ENCODE measurements around the gene FADS1. TPM values are rescaled to one million over a fixed set of nuclear protein-coding genes. Genes with fewer than 3 reads are reported as not detected.

The FADS1 gene
- total and polyA plus RNA-seq, 2 of the 13 experiments (the other 11 are each of a cell fraction or from before 2014, with no cell fraction given): 91.8 to 108 TPM

DNA sequence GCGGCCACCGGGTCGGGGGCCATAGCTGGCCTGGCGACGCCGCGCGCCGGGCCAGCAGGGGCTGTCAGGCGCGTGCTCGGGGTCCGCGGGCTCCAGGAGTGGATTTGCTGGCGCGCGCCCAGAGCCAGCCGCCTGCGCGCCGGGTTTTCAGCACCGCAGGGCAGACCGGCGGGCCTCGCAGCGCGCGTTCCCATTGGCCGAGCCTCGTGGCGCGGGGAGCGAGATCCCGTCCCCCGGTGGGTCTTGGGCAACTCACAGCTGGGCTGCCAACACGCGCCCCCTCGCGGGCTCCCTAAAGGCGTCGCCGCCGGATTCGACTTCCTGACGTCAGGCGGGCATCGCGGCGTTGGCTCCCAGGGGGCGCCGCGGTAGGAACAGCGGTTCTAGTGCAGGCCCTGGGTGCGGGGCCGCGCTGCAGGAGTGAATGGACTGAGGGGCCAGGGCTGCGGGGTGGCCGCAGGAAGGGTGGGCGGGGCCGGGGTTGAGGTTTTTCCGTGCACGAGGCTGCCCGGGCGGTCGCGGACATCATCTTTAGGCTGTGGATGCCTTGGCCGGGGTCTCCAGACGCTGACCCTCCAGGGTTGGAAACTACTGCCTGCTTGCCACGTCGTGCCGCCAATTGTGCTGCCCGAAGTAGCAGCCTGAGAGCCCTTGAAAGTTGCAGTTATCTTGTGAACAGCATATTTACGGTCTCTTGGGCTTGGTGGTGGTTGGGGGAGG, at the start of gene FADS1 (continued):
- TF ChIP-seq, protein P1, sequence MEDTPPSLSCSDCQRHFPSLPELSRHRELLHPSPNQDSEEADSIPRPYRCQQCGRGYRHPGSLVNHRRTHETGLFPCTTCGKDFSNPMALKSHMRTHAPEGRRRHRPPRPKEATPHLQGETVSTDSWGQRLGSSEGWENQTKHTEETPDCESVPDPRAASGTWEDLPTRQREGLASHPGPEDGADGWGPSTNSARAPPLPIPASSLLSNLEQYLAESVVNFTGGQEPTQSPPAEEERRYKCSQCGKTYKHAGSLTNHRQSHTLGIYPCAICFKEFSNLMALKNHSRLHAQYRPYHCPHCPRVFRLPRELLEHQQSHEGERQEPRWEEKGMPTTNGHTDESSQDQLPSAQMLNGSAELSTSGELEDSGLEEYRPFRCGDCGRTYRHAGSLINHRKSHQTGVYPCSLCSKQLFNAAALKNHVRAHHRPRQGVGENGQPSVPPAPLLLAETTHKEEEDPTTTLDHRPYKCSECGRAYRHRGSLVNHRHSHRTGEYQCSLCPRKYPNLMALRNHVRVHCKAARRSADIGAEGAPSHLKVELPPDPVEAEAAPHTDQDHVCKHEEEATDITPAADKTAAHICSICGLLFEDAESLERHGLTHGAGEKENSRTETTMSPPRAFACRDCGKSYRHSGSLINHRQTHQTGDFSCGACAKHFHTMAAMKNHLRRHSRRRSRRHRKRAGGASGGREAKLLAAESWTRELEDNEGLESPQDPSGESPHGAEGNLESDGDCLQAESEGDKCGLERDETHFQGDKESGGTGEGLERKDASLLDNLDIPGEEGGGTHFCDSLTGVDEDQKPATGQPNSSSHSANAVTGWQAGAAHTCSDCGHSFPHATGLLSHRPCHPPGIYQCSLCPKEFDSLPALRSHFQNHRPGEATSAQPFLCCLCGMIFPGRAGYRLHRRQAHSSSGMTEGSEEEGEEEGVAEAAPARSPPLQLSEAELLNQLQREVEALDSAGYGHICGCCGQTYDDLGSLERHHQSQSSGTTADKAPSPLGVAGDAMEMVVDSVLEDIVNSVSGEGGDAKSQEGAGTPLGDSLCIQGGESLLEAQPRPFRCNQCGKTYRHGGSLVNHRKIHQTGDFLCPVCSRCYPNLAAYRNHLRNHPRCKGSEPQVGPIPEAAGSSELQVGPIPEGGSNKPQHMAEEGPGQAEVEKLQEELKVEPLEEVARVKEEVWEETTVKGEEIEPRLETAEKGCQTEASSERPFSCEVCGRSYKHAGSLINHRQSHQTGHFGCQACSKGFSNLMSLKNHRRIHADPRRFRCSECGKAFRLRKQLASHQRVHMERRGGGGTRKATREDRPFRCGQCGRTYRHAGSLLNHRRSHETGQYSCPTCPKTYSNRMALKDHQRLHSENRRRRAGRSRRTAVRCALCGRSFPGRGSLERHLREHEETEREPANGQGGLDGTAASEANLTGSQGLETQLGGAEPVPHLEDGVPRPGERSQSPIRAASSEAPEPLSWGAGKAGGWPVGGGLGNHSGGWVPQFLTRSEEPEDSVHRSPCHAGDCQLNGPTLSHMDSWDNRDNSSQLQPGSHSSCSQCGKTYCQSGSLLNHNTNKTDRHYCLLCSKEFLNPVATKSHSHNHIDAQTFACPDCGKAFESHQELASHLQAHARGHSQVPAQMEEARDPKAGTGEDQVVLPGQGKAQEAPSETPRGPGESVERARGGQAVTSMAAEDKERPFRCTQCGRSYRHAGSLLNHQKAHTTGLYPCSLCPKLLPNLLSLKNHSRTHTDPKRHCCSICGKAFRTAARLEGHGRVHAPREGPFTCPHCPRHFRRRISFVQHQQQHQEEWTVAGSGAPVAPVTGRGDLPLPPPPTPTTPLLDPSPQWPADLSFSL (CRISPR knock-in tag; IDR thresholded peaks at IDR 0.05): no peak
- TF ChIP-seq, protein P2, sequence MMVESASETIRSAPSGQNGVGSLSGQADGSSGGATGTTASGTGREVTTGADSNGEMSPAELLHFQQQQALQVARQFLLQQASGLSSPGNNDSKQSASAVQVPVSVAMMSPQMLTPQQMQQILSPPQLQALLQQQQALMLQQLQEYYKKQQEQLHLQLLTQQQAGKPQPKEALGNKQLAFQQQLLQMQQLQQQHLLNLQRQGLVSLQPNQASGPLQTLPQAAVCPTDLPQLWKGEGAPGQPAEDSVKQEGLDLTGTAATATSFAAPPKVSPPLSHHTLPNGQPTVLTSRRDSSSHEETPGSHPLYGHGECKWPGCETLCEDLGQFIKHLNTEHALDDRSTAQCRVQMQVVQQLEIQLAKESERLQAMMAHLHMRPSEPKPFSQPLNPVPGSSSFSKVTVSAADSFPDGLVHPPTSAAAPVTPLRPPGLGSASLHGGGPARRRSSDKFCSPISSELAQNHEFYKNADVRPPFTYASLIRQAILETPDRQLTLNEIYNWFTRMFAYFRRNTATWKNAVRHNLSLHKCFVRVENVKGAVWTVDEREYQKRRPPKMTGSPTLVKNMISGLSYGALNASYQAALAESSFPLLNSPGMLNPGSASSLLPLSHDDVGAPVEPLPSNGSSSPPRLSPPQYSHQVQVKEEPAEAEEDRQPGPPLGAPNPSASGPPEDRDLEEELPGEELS (CRISPR knock-in tag; IDR thresholded peaks at IDR 0.05): peak; percentile 64; the same call in 1 of the 2 replicates
- TF ChIP-seq, protein P3, sequence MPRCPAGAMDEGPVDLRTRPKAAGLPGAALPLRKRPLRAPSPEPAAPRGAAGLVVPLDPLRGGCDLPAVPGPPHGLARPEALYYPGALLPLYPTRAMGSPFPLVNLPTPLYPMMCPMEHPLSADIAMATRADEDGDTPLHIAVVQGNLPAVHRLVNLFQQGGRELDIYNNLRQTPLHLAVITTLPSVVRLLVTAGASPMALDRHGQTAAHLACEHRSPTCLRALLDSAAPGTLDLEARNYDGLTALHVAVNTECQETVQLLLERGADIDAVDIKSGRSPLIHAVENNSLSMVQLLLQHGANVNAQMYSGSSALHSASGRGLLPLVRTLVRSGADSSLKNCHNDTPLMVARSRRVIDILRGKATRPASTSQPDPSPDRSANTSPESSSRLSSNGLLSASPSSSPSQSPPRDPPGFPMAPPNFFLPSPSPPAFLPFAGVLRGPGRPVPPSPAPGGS (CRISPR knock-in tag; IDR thresholded peaks at IDR 0.05): peak; percentile 85; the same call in 1 of the 2 replicates
- TF ChIP-seq, protein P4, sequence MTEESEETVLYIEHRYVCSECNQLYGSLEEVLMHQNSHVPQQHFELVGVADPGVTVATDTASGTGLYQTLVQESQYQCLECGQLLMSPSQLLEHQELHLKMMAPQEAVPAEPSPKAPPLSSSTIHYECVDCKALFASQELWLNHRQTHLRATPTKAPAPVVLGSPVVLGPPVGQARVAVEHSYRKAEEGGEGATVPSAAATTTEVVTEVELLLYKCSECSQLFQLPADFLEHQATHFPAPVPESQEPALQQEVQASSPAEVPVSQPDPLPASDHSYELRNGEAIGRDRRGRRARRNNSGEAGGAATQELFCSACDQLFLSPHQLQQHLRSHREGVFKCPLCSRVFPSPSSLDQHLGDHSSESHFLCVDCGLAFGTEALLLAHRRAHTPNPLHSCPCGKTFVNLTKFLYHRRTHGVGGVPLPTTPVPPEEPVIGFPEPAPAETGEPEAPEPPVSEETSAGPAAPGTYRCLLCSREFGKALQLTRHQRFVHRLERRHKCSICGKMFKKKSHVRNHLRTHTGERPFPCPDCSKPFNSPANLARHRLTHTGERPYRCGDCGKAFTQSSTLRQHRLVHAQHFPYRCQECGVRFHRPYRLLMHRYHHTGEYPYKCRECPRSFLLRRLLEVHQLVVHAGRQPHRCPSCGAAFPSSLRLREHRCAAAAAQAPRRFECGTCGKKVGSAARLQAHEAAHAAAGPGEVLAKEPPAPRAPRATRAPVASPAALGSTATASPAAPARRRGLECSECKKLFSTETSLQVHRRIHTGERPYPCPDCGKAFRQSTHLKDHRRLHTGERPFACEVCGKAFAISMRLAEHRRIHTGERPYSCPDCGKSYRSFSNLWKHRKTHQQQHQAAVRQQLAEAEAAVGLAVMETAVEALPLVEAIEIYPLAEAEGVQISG (CRISPR knock-in tag; IDR thresholded peaks at IDR 0.05): peak; percentile 74; the same call in 1 of the 2 replicates
- TF ChIP-seq FOXO1 (CRISPR knock-in tag; IDR thresholded peaks at IDR 0.05) (peak; percentile 33), ZNF772 (CRISPR knock-in tag; IDR thresholded peaks at IDR 0.05) (no peak; the same call in none of the 2 replicates), NFRKB (IDR thresholded peaks at IDR 0.05) (no peak), MAFK (conservative IDR thresholded peaks at IDR 0.05 in 1 of 2, IDR thresholded peaks at IDR 0.05 in 1 of 2; ENCODE audit: low read length in 2 of 2) (no peak), HDAC1 (CRISPR knock-in tag; IDR thresholded peaks at IDR 0.05) (peak; percentile 95), ZNF841 (CRISPR knock-in tag; IDR thresholded peaks at IDR 0.05; ENCODE audit: borderline replicate concordance) (no peak), ZNF598 (CRISPR knock-in tag; IDR thresholded peaks at IDR 0.05; ENCODE audit: borderline replicate concordance) (peak; percentile 59; the same call in 1 of the 2 replicates), NFIC (IDR thresholded peaks at IDR 0.05; ENCODE audit: low read length) (no peak), MLLT10 (CRISPR knock-in tag; IDR thresholded peaks at IDR 0.05) (no peak)
- TF ChIP-seq, protein P5, sequence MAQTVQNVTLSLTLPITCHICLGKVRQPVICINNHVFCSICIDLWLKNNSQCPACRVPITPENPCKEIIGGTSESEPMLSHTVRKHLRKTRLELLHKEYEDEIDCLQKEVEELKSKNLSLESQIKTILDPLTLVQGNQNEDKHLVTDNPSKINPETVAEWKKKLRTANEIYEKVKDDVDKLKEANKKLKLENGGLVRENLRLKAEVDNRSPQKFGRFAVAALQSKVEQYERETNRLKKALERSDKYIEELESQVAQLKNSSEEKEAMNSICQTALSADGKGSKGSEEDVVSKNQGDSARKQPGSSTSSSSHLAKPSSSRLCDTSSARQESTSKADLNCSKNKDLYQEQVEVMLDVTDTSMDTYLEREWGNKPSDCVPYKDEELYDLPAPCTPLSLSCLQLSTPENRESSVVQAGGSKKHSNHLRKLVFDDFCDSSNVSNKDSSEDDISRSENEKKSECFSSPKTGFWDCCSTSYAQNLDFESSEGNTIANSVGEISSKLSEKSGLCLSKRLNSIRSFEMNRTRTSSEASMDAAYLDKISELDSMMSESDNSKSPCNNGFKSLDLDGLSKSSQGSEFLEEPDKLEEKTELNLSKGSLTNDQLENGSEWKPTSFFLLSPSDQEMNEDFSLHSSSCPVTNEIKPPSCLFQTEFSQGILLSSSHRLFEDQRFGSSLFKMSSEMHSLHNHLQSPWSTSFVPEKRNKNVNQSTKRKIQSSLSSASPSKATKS (CRISPR knock-in tag; IDR thresholded peaks at IDR 0.05): no peak

Data from HepG2 (cell line).